ENCODE results near the gene COTL1.

COTL1 gene

GRCh38 chr16:84617791-84618580 is at the start of gene COTL1:
TSS of gene COTL1 (minus strand) at chr16:84618078. CDS start at chr16:84617914, 164 bp downstream.
- DNase-seq, result peak; percentile 92

- DNase-seq, result no peak
Measured at GRCh38 chr16:84665843-84666242, 48.0 kb upstream of the COTL1 start.

- DNase-seq, result no peak
Measured at GRCh38 chr16:84665359-84665758, 47.5 kb upstream of the COTL1 start.

- DNase-seq, result no peak
Measured at GRCh38 chr16:84663433-84664101, 45.7 kb upstream of the COTL1 start.

GRCh38 chr16:84662471-84662870 is 44.6 kb upstream of the COTL1 start:
- no peak for DNase-seq

- DNase-seq, result no peak
Measured at GRCh38 chr16:84661418-84662060, 43.7 kb upstream of the COTL1 start.

- DNase-seq, result no peak
Measured at GRCh38 chr16:84660973-84661372, 43.1 kb upstream of the COTL1 start.

- no peak for DNase-seq
Measured at GRCh38 chr16:84659656-84660300, 41.9 kb upstream of the COTL1 start.

- DNase-seq, result no peak
Measured at GRCh38 chr16:84658690-84659089, 40.8 kb upstream of the COTL1 start.

GRCh38 chr16:84657229-84657837 is 39.5 kb upstream of the COTL1 start:
- DNase-seq, result no peak

- DNase-seq, result no peak
Measured at GRCh38 chr16:84656649-84657048, 38.8 kb upstream of the COTL1 start.

- DNase-seq, result no peak
Measured at GRCh38 chr16:84654998-84655397, 37.1 kb upstream of the COTL1 start.

GRCh38 chr16:84654238-84654637 is 36.4 kb upstream of the COTL1 start:
- DNase-seq, result no peak

- no peak for DNase-seq
Measured at GRCh38 chr16:84652566-84652965, 34.7 kb upstream of the COTL1 start.

- DNase-seq, result no peak
Measured at GRCh38 chr16:84650062-84650991, 32.4 kb upstream of the COTL1 start.

GRCh38 chr16:84649511-84649861 is 31.6 kb upstream of the COTL1 start:
- no peak for DNase-seq

GRCh38 chr16:84648595-84649510 is 31.0 kb upstream of the COTL1 start:
- peak; percentile 14 for DNase-seq

GRCh38 chr16:84647828-84648594 is 30.1 kb upstream of the COTL1 start, which contains the start of gene KLHL36:
TSS of gene KLHL36 (plus strand) at chr16:84648511. CDS start at chr16:84650868, 2,357 bp downstream.
- peak; percentile 55 for DNase-seq

- DNase-seq, result no peak
Measured at GRCh38 chr16:84643674-84644073, 25.8 kb upstream of the COTL1 start.

- DNase-seq, result no peak
Measured at GRCh38 chr16:84643180-84643583, 25.3 kb upstream of the COTL1 start.
